Spleen (tissue), 7 donors: ENCODE results near the gene WDR26.

Experiments
- POLR2A ChIP-seq, 3 donors: fragments of 450-650 bp; IDR thresholded peaks; one replicate each; pipeline ENCODE4 v1.5.1; 2017; ENCODE audit warnings: antibody characterized with exemption in 3 of 3, mild to moderate bottlenecking in 1 of 3
- POLR2AphosphoS5 ChIP-seq, 3 donors: sonication (generic); formaldehyde crosslinking; IDR thresholded peaks; one replicate each; pipeline ENCODE4 v1.5.1; 2017; ENCODE audit warnings: antibody characterized with exemption in 3 of 3
- TF ChIP-seq, protein P1 (sequence below), 11 experiments: fragments of 200-600 bp in 7 of 11; fragments of 450-650 bp in 4 of 11; sonication (generic) in 4 of 11; IDR thresholded peaks in 8 of 11; conservative IDR thresholded peaks in 3 of 11; 1 replicate in 7 of 11; 2 replicates in 4 of 11; pipeline versions ENCODE4 v1.4.0 to v1.8.0; 2016 to 2021; ENCODE audit warnings: antibody characterized with exemption in 11 of 11, inconsistent platforms in 4 of 11, mild to moderate bottlenecking in 1 of 11
- donor health status: DM: no; HTN: no; CAD: no; lungs with moderate emphysema.
- donor health status: DM: no; HTN: no; CAD: no.
- donor health status: DM: no; HTN: no; CAD: no.

GRCh38 chr1:224378855-224379631 lies 55.6 kb downstream of the WDR26 start:
- no peak for TF ChIP-seq POLR2A (IDR thresholded peaks at IDR 0.05)
- TF ChIP-seq, protein P1, sequence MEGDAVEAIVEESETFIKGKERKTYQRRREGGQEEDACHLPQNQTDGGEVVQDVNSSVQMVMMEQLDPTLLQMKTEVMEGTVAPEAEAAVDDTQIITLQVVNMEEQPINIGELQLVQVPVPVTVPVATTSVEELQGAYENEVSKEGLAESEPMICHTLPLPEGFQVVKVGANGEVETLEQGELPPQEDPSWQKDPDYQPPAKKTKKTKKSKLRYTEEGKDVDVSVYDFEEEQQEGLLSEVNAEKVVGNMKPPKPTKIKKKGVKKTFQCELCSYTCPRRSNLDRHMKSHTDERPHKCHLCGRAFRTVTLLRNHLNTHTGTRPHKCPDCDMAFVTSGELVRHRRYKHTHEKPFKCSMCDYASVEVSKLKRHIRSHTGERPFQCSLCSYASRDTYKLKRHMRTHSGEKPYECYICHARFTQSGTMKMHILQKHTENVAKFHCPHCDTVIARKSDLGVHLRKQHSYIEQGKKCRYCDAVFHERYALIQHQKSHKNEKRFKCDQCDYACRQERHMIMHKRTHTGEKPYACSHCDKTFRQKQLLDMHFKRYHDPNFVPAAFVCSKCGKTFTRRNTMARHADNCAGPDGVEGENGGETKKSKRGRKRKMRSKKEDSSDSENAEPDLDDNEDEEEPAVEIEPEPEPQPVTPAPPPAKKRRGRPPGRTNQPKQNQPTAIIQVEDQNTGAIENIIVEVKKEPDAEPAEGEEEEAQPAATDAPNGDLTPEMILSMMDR (IDR thresholded peaks at IDR 0.05 in 8 of 11, conservative IDR thresholded peaks at IDR 0.05 in 3 of 11): no peak
- peak in 1 of 3 donors; percentile 13 for TF ChIP-seq POLR2AphosphoS5 (IDR thresholded peaks at IDR 0.05)
